Fibroblast of mammary gland (primary cell): ENCODE results near the gene DMKN.

Experiments used
- DNase-seq: peaks from one replicate; pipeline ENCODE4 v3.0.0-alpha.2; 2010; ENCODE audit warnings: low read depth
- H3K4me3 ChIP-seq: 2 replicates; pipeline ENCODE4 v1.5.1; 2011; ENCODE audit warnings: low read depth, mild to moderate bottlenecking, low read length, moderate library complexity; ENCODE audit not compliant: control insufficient read depth
- TF ChIP-seq, protein P1 (sequence below): conservative IDR thresholded peaks from 2 replicates; pipeline ENCODE4 v1.5.1; 2011; ENCODE audit warnings: low read depth, low read length, inconsistent platforms; ENCODE audit not compliant: control insufficient read depth, insufficient read depth

The DMKN gene

DNA sequence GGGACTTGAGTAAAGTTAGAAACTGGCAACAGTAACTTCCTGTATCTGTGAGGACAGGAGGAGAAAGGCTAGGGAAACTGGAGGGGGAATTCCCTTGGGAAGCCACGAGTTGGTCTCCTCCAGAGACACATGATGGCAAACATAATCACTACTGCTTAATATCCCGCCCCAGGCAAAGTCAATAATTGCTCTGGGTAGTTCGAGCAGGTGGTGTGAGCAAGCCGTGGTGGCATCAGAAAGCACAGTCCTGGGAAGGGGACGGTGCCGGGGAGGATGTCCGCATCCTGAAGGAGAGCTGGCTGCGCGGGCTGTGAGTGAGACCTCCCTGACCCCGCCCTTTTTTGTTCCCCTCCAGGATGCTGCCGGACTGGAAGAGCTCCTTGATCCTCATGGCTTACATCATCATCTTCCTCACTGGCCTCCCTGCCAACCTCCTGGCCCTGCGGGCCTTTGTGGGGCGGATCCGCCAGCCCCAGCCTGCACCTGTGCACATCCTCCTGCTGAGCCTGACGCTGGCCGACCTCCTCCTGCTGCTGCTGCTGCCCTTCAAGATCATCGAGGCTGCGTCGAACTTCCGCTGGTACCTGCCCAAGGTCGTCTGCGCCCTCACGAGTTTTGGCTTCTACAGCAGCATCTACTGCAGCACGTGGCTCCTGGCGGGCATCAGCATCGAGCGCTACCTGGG, 63.9 kb downstream of the DMKN start:
- no peak for DNase-seq
- no peak overlapping the region for H3K4me3 ChIP-seq
- TF ChIP-seq, protein P1, sequence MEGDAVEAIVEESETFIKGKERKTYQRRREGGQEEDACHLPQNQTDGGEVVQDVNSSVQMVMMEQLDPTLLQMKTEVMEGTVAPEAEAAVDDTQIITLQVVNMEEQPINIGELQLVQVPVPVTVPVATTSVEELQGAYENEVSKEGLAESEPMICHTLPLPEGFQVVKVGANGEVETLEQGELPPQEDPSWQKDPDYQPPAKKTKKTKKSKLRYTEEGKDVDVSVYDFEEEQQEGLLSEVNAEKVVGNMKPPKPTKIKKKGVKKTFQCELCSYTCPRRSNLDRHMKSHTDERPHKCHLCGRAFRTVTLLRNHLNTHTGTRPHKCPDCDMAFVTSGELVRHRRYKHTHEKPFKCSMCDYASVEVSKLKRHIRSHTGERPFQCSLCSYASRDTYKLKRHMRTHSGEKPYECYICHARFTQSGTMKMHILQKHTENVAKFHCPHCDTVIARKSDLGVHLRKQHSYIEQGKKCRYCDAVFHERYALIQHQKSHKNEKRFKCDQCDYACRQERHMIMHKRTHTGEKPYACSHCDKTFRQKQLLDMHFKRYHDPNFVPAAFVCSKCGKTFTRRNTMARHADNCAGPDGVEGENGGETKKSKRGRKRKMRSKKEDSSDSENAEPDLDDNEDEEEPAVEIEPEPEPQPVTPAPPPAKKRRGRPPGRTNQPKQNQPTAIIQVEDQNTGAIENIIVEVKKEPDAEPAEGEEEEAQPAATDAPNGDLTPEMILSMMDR: no peak

DNA sequence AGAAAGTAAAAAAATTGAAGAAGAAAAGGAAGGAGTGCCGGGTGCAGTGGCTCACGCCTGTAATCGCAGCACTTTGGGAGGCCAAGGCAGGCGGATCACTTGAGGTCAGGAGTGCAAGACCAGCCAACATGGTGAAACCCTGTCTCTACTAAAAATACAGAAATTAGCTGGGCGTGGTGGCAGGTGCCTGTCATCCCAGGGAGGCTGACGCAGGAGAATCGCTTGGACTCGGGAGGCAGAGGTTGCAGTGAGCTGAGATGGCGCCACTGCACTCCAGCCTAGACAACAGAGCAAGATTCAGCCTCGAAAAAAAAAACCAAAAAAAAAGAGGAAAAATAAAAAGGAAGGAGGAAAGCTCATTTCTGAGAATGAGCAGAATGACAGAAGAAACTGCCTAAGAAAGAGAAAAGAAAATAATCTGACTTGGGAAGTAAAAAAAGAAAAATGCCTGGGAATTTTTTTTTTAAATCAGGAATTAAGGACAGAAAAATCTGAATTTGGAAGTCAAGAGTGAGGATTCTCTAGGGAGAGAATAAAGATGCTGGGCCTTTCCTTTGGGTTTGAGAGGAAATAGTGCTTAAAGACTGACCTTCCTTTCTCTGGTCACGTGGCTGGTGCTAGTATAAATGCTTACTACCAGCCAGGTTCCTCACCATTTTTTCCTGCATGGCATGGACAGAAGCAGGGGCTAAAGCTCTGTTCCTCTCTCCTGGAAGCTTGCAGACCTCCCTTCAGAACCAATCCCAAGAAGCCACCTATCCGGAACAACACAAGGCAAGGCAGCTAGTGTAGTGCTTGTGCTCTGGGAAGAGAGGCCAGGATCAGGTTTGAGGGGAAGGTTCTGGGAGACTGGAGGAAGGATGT, 65.6 kb downstream of the DMKN start, which contains the start of gene FFAR2:
TSS of gene FFAR2 (plus strand) at position 652 of the 864 bp plus-strand sequence. CDS start 1,458 bp downstream, outside the sequence.
- DNase-seq: no peak
- H3K4me3 ChIP-seq: no peak within 1 kb of the TSS
- TF ChIP-seq, protein P1: no peak
